GM21529 (cell line): ENCODE results near the gene SLC26A11.
"Not testable (repeated sequence)": the region's sequence is repeated elsewhere in the genome, so short reads cannot be mapped to it uniquely, and the experiment has no call there.

Experiments used
- ATAC-seq: cut with Tn5 transposase; IDR thresholded peaks from one replicate; pipeline ENCODE4 v1.9.1; 2021; ENCODE audit not compliant: unreplicated experiment

SLC26A11 gene

DNA sequence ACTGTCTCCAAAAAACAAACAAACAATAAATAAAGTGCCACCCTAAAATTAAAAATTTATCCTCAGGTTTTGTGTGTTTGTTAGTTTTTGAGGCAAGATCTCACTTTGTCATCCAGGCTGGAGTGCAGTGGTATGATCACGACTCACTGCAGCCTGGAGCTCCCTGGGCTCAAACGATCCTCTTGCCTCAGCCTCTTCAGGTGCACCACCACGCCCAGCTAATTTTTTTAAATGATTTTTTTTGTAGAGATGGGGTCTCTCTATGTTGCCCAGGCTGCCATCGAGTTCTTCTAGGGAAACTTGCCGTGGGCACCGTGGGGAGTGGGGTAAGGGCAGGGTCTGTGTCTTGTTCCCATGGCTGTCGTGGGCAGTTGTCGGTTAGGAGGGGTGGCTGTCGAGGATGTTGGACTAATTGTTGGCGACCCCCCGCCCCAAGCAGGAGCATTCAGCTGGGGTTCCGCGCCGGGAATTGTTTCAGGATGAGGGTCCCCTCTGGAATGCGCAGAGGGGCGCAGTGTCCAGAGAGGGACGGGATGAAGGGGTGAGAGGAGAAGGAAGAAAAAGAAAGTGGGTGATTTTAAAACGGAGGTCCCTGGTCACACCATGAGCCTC, 39.3 kb downstream of the SLC26A11 start:
- ATAC-seq = no peak

DNA sequence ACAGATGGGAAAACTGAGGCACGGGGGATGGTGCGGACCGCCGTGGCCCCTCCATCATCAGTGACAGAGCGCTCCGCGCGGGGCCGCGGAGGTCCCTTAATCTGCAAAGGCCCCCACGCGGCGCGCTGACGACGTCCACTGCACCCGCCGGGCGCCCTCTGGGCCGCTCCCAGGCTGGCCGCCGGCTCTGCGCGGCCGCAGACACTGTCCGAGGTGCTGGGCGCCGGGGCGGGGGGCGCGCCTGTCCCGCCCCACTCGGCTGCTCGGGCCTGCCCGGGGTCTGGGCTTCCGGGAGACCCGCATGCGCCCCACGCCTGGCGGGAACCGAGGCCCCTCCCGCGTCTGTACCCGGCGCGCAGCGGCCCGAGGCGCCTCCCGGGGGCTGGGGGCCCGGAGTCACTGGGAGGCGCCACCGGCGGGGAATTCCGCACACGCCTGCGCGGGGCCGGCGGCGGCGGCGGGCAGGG, 39.9 kb downstream of the SLC26A11 start:
- ATAC-seq = no peak

DNA sequence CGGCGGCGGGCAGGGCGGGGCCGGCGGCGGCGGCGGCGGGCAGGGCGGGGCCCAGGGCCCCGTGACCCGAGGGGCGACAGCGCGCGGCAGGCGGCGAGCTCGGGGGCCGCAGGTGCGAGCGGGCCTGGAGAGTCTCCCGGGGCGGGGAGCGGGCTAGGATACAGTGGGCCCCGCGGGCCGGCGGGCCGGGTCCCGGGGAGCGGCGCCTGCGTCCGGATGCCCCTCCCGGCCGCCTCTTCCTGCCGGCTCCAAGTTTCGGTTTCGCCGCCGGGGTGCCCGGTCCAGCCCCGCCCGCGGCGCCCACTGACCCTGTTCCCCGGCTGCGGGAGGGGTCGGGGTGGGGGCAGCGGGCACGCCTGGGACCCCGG, 40.5 kb downstream of the SLC26A11 start, which contains the start of gene RNF213:
Gene RNF213 (plus strand): TSS at position 62 of the 368 bp plus-strand sequence. CDS start 2,830 bp downstream, outside the sequence.
- no peak for ATAC-seq

DNA sequence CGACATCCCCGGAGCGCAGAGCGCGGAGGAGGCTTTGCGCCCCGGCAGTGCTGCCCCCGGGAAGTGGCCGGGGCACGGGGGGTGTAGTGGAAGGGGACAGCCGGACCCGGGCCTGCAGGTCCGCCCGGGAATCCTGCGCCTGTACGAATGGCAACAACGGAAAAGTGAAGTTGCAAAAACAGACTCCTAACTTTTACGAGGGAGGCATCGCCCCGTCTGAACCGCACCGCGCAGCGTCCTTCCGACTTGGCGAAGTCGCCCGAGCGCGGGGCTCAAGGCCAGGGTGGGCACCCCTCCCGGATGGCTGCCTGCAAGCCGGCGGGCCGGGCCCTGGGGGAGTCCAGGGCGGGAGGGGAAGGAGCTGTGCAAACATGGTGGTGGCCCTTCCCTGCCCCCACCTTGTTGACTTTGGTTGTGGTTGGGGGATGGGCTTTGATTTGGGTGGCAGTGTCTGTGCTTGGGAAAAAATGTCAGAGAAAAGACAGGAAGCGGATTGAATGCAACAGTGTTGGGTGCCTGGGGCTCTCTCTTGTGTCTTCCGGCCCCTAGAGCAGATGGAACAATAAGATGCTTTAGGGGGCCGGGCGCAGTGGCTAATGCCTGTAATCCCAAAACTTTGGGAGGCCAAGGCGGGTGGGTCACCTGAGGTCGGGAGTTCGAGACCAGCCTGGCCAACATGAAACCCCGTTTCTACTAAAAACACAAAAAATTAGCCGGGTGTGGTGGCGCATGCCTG, 41.1 kb downstream of the SLC26A11 start:
- ATAC-seq = no peak

DNA sequence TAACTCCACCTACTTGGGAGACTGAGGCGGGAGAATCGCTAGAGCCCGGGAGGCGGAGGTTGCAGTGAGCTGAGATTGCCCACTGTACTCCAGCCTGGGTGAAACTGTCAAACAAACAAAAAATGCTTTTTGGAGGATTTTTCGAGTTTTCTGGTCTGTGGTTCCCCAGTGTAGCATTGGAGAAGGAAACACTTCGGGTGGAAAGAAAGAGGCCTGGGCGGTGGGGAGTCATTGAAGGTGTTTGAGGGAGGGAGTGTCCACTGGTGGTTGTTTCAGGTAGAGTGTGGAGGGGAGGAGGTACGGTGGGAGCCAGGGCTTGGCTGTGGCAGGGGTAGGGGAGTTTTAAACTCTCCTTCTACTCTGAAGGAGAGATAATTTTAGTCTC, 41.7 kb downstream of the SLC26A11 start:
- ATAC-seq = no peak

DNA sequence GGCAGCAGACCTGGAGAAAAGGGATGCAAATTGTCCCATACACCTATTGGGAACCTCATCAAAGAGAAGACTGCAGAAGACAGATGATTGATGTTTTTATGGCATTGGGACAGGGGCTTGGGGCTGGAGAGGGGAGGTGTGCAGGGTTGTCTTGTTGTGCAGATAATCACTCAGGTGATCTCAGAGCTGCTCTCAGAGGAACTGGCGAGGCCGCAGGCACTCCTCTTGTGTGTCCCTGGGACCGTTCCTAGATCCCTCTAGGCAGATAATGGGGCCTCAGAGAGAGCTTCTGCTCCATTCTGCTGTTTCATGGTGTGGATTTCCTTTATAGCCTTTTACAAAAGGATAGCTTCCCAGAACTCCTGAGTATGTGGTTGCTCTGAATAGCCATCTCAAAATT, 42.1 kb downstream of the SLC26A11 start:
- no peak for ATAC-seq

DNA sequence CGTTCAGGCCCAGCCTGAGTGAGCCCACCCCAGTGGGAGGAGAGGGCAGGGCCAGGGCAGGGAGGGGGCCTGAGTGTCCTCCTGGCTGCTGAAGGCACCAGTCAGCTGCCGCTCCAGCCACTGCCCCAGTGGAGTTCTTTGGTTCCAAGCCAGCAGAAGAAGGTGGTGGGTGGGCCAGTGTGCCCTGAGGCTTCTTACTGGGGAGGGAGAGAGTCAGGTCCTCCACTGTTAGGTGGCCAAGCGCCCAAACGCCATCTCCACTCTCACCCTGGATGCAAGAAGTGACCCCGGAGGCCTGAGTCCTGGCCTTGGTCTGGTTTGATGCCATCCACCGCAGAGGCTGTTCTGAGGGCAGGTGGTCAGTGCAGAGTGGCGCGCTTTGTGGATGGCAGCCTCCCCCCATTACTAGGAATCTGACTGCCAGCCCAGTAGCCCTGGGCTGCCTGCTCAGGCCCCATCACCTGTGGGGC, 42.6 kb downstream of the SLC26A11 start:
- no peak for ATAC-seq

DNA sequence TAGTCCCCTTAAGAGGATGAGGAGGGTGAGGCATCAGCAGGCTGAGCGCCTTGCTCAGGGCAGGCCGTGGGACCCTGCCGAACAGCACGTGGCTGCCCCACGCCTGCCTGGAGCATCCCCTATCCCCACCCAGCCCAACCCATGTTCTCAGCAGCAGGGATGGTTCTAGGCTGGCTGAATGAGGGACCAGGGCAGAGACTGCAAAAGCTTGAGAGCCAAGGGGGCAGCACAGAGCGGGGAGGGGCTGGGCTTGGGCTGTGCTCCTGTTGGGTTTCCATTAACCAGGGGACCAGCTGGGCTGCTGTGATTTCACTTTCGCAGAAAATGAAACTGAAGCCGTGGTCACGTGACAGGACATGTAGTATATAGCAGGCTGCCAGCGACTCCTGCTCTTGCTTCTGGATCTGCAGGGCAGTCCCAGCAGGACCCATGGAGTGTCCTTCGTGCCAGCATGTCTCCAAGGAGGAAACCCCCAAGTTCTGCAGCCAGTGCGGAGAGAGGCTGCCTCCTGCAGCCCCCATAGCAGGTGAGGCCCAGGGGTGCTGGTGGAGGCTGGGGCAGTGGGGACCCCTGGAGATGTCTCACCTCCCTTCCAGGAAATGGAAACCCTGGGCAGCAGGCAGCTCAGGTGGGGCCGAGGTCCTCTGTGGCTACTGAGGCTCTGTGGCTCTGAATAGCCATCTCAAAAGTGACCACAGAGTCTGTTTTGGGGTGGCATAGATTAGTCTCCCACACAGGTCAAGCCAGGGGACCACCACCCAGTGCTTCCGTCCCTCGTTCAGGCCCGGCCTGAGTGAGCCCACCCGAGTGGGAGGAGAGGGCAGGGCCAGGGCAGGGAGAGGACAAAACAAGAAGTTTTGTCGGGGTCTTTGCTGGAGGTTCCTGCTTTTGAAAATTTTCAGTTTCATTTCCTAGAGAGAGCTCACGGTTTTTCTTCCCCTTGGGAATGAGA, 43.3 kb downstream of the SLC26A11 start:
- ATAC-seq = peak; percentile 42

DNA sequence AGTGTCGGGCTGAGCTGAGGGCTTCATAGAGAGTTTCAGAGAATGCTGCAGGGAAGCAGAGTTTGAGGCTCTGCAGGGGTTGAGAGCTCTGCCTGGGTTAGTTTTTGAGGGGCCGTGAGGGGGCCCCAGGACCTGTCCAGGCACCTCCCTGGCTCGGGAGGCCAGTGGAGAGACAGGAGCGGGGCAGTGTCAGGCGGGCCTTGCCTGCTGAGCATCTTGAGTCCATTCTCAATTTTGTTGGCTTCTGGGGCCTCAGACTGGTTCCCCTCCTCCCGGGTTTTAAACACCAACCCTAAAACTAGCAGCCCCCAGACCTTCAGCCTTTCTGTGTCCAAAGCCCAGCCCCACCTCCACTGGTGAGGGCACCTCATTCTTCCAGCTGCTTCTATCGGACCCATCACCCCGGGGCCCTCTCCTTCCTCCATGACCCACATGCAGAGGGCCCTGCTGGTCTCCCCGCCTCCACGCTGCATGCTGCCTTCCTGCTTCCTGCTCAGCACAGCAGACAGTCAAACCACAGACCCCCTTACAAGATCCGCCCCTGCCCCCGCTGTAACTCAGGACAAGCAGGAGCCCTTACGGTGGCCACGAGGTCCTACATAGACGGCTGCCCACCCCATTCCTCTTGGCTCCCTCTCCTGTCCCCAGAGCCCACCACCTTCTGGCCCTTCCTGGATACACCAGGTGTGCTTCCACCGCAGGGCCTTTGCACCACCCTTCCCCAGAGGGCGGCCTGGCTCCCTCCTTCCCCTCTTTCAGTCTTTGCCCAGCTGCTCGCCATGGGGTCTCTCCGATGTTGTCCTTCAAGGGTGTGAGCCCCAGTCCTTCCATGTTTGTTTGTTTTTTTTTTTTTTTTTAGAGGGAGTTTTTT, 44.2 kb downstream of the SLC26A11 start:
- ATAC-seq = no peak

DNA sequence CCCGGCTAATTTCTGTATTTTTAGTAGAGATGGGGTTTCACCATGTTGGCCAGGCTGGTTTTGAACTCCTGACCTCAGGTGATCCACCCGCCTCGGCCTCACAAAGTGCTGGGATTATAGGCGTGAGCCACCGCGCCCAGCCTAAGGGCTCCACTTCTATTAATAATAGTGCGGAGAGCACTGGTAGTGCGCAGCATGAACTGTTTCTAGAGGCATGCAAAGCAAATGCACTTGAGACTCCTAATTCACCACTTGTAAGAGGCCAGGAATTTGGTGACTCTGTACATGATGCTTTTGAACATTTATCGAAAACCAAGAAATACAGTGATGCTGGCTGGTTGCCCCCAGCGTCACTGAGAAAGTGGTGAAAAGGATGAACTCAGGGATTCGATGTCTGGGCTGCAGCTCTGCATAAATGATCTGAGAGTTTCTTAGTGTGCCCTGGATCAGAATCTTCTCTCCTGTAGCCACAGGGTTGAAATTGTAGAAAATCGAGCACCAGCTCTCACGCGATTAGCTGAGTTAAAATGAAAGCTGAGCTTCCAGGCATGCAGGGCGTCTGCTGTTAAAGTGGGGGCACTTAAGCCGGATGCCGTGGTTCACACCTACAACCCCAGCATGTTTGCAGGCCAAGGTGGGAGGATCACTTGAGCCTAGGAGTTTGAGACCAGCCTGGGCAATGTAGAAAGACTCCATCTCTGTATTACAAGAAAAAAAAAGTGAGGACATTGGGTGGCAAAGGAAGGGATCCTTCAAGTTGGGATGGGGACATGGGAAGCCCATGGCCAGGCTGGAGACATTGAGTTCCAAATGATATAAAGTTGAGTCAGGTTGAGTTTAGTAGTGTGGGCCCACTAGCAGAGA, 45.2 kb downstream of the SLC26A11 start:
- no peak for ATAC-seq

DNA sequence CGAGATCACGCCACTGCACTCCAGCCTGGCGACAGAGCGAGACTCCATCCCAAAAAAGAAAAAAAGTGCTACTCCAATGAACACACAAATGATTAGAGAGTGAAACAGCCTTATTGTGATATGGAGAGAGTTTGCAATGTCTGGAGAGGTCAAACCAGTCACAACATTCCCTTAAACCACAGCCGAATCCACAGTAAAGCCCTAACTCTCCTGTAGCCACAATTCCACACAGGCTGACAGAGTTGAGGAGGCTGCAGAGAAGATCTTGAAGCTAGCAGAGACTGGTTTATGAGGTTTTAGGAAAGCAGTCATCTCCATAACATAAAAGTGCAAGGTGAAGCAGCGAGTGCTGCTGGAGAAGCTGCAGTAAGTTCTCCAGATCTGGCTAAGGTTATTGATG, 47.2 kb downstream of the SLC26A11 start:
- ATAC-seq = no peak

DNA sequence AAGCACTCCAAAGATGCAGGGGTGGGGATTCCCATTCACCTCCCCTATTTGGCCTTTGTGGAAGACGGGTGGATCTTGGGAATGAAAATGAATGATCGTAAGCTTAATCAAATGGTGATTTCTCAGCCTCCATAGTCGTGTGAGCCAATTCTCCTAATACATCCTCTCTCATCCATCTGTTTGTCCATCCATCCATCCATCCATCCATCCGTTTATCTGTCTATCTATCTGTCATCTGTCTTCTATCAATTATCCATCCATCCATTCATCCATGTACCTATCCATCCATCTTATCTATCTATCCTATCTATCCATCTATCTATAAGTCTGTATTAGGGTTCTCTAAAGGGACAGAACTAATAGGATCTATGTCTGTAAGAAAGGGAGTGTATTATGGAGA, 48.2 kb downstream of the SLC26A11 start:
- no peak for ATAC-seq

DNA sequence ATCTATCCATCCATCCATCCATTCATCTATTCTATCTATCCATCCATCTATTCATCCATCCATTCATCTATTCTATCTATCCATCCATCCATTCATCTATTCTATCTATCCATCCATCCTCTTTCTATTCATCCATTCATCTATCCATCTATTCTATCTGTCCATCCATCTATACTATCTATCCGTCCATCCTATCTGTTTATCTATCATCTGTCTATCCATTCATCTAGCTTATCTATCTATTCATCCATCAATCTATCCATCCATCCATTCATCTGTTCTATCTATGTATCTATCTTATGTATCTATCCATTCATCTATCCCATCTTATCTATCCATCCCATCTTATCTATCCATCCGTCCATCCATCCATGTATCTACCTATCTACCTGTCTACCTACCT, 49.2 kb downstream of the SLC26A11 start:
- no peak for ATAC-seq

DNA sequence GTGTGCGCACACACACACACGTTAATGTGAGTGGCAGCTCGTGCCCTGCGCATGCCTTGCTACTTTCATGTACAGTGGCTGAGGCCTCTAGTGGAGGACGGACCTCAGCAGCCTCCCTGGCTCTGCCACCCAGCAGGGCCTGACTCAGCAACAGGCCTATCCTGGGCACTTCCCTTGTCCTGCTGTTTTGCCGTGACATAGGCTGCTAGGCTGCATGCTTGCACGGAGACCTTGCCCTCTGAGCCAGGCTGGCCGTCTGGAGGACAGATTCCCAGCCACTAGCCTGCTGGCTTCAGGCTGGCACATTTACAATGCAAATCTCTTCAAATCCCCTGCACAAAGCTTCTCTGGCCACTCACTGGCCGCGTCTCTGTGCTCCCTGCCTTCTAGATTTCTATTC, 49.9 kb downstream of the SLC26A11 start:
- no peak for ATAC-seq

DNA sequence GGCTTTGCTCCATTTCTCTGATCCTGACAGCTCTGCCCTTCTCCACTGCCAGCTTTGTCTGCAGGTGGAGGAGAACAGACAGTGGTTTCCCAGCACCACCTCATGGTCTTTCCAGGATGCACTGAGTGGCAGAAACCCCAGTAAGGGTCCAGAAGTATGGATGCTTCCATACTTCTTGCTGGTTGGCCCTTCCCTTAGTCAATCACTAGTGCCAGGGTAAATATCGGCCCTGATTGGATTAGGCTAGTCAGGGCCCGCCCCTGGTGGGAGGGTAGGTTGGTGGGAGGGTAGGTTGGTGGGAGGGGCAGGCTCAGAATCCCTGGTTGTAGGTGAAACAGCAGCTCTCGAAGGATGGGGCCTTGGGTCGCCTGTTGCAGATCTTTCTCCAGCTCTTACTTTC, 50.6 kb downstream of the SLC26A11 start:
- ATAC-seq = no peak

DNA sequence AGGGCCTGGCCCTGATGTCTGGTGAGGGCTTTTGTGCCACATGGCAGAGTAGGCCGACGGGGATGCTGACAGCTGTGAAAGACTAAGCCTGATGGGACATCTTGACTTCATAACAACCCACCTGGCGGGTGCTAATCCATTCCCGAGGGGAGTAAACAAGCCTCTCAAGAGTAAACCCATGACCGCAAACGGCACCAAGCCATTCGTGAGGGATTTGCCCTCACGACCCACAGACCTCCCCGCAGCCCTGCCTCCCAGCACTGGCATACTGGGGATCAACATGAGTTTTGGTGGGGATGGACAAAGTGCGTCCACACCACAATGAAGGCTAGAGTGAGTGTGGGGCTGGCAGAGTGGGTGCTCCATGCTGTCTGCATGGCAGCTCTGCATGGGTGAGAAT, 52.1 kb downstream of the SLC26A11 start:
- no peak for ATAC-seq

DNA sequence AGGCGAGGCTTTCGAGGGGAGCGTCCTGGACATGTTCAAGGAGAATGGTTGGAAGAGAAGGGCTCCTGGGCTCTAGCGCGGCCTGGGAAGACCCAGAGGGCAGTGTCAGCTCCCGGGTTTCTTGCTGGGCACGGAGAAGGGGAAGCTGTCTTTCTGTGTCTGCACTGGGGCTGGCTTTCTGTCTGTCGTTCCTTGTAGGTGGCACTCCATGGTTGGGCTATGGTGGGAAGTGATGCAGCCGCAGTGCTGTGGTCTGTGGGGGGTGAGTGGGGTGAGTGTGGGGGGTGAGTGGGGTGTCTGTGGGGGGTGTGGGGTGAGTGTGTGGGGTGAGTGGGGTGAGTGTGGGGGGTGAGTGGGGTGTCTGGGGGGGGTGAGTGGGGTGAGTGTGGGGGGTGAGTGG, 54.1 kb downstream of the SLC26A11 start:
- ATAC-seq = no peak

DNA sequence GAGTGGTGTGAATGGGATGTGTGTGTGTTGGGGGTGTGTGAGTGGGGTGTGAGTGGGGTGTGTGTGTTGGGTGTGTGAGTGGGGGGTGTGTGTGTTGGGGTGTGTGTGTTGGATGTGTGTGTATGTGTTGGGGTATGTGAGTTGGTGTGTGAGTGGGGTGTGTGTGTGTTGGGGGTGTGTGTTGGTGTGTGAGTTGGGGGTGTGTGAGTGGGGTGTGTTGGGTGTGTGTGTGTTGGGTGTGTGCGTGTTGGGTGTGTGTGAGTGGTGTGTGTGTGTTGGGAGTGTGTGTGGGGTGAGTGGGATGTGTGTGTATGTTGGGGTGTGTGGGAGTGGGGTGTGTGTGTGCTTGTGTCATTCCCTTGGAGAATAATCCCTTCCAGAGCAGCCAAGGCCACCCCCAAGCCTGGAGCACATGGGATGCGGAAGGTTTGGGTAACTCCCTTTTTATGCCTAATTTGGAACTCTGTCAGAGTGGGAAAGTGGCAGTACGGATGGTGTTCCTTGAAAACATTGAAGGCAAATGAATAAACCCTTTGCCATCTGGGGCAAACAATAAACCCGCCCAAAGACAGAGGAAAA, 54.7 kb downstream of the SLC26A11 start:
- ATAC-seq = no peak

DNA sequence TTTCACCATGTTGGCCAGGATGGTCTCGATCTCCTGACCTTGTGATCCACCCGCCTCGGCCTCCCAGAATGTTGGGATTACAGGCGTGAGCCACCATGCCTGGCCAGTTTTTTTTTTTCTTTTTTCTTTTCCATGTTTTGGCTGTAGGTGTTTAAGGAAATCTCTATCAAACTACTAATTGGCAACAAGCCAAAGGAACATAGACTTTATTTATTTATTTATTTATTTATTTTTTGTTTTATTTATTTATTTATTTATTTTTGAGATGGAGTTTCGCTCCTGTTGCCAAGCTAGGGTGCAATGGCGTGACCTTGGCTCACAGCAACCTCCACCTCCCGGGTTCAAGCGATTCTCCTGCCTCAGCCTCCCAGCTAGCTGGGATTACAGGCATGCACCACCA, 55.6 kb downstream of the SLC26A11 start:
- not testable (repeated sequence) for ATAC-seq
